Colonic mucosa (tissue), 4 donors: ENCODE measurements around the gene TPMT. TPM values are rescaled to one million over a fixed set of nuclear protein-coding genes. Genes with fewer than 3 reads are reported as not detected.

ENCODE experiments used
- DNase-seq: peaks from one replicate; pipeline ENCODE4 v3.0.0-alpha.2; 2020
- H3K27ac ChIP-seq: fragments of 200-600 bp; one replicate; pipeline ENCODE4 v1.8.0; 2021
- H3K27me3 ChIP-seq: fragments of 200-600 bp; one replicate; pipeline ENCODE4 v1.8.0; 2021
- H3K36me3 ChIP-seq: fragments of 200-600 bp; one replicate; pipeline ENCODE4 v1.8.0; 2021
- H3K4me1 ChIP-seq: fragments of 200-600 bp; one replicate; pipeline ENCODE4 v1.8.0; 2021; ENCODE audit warnings: mild to moderate bottlenecking
- H3K4me3 ChIP-seq: fragments of 200-600 bp; one replicate; pipeline ENCODE4 v1.8.0; 2021
- H3K9ac ChIP-seq, 2 donors: one replicate each; pipeline ENCODE4 v1.7.0; 2013; ENCODE audit warnings: control low read depth in 2 of 2, low read depth in 2 of 2, low read length in 2 of 2
- H3K9me3 ChIP-seq: fragments of 200-600 bp; one replicate; pipeline ENCODE4 v1.8.0; 2021
- CTCF ChIP-seq: fragments of 200-600 bp; IDR thresholded peaks from one replicate; pipeline ENCODE4 v1.8.0; 2022; ENCODE audit warnings: antibody characterized with exemption, mild to moderate bottlenecking
- intact Hi-C: fragments of 100-400 bp; cut with DNase I; formaldehyde crosslinking; loops from one replicate; pipeline ENCODE4 v1.14.1; 2022
- total RNA-seq, 2 donors: library from RNA; stranded (reverse); fragmentation: NEBNext Ultra II Directional in 1 of 2; extraction: Animal tissue kit (Norgen Biotek cat#: 25700) in 1 of 2; gene quantifications; one replicate each; pipeline ENCODE4 v1.2.1, GENCODE V29; 2021
- donor health status: healthy.
- donor health status: DM: no; HTN: no; CAD: no.
- donor health status: DM: no; HTN: no; CAD: no.

TPMT gene
- 10 to 100 TPM; 51.1 to 52.5 TPM for total RNA-seq

- peak; percentile 43 for DNase-seq
- Histone ChIP-seq H3K36me3 (no peaks in the 10 kb centered on the region), H3K9me3 (no peaks in the 10 kb centered on the region), H3K27ac (peak within 1 kb of the TSS; percentile 94), H3K4me3 (peak within 1 kb of the TSS; percentile 90), H3K4me1 (peaks cover 9% of the 10 kb centered on the region), H3K27me3 (no peaks in the 10 kb centered on the region), H3K9ac (peak within 1 kb of the TSS; percentile 95 to 97)
- intact Hi-C loops: no loop called here
- no peak for TF ChIP-seq CTCF
Measured at GRCh38 chr6:18154507-18155149, at the start of gene TPMT. TSS of gene TPMT (minus strand) at chr6:18155077. CDS start at chr6:18149127, 5,950 bp downstream.

GRCh38 chr6:18203786-18204185 is 48.9 kb upstream of the TPMT start:
- Histone ChIP-seq H3K36me3 (no peaks in the 10 kb centered on the region), H3K9ac (no peak overlapping the region), H3K27me3 (no peaks in the 10 kb centered on the region), H3K4me1 (no peaks in the 10 kb centered on the region), H3K4me3 (no peak overlapping the region), H3K27ac (no peak overlapping the region), H3K9me3 (no peaks in the 10 kb centered on the region)
- DNase-seq: no peak
- no peak for TF ChIP-seq CTCF
- intact Hi-C loops: no loop called here

- H3K36me3 ChIP-seq: no peaks in the 10 kb centered on the region
Measured at GRCh38 chr6:18192026-18192425, 37.1 kb upstream of the TPMT start.

GRCh38 chr6:18189196-18189595 is 34.3 kb upstream of the TPMT start:
- no peak for DNase-seq
- Histone ChIP-seq H3K9me3 (no peaks in the 10 kb centered on the region), H3K9ac (no peak overlapping the region), H3K36me3 (no peaks in the 10 kb centered on the region), H3K27me3 (no peaks in the 10 kb centered on the region), H3K4me3 (no peak overlapping the region), H3K27ac (no peak overlapping the region), H3K4me1 (peaks cover 6% of the 10 kb centered on the region)
- TF ChIP-seq CTCF: no peak
- intact Hi-C loops: no loop called here

More at GRCh38 chr6:18192026-18192425, 37.1 kb upstream of the TPMT start:
- DNase-seq: no peak
- intact Hi-C loops: no loop called here
- Histone ChIP-seq H3K9me3 (no peaks in the 10 kb centered on the region), H3K9ac (no peak overlapping the region), H3K27ac (no peak overlapping the region), H3K27me3 (no peaks in the 10 kb centered on the region), H3K4me3 (no peak overlapping the region), H3K4me1 (no peaks in the 10 kb centered on the region)
- TF ChIP-seq CTCF: no peak

GRCh38 chr6:18187701-18188100 is 32.8 kb upstream of the TPMT start:
- peaks cover 6% of the 10 kb centered on the region for H3K4me1 ChIP-seq
- no peaks in the 10 kb centered on the region for H3K36me3 ChIP-seq

More at GRCh38 chr6:18187701-18188100, 32.8 kb upstream of the TPMT start:
- no peaks in the 10 kb centered on the region for H3K27me3 ChIP-seq
- H3K9me3 ChIP-seq: no peaks in the 10 kb centered on the region
- no peak overlapping the region for H3K4me3 ChIP-seq
- no peak for TF ChIP-seq CTCF
- no peak overlapping the region for H3K9ac ChIP-seq
- DNase-seq: no peak
- intact Hi-C loops: no loop called here
- H3K27ac ChIP-seq: no peak overlapping the region
